Activated naive CD4-positive, alpha-beta T cell treated with anti-CD3 and anti-CD28 coated beads, Interleukin-2, amount 50 U/mL, for 24 hours (primary cell): ENCODE results near the gene F3.

ENCODE experiments used
- H3K27ac Mint-ChIP-seq: one replicate; pipeline ENCODE4 v1.8.0; 2021; ENCODE audit warnings: mild to moderate bottlenecking, mixed read lengths
- H3K27me3 Mint-ChIP-seq: one replicate; pipeline ENCODE4 v1.8.0; 2021; ENCODE audit warnings: mixed read lengths
- H3K36me3 Mint-ChIP-seq: one replicate; pipeline ENCODE4 v1.8.0; 2021; ENCODE audit warnings: mixed read lengths
- H3K4me1 Mint-ChIP-seq: one replicate; pipeline ENCODE4 v1.8.0; 2021; ENCODE audit warnings: mixed read lengths
- H3K4me3 Mint-ChIP-seq: one replicate; pipeline ENCODE4 v1.8.0; 2021; ENCODE audit warnings: mild to moderate bottlenecking, mixed read lengths
- H3K9me3 Mint-ChIP-seq: one replicate; pipeline ENCODE4 v1.8.0; 2021; ENCODE audit warnings: mixed read lengths

The F3 gene

GRCh38 chr1:94540440-94541245, 916 bp downstream of the F3 start:
- peak overlapping the region; percentile 69 for H3K4me3 Mint-ChIP-seq
- no peak overlapping the region for H3K27ac Mint-ChIP-seq
- no peaks in the 10 kb centered on the region for H3K36me3 Mint-ChIP-seq
- peaks cover 52% of the 10 kb centered on the region for H3K27me3 Mint-ChIP-seq
- H3K9me3 Mint-ChIP-seq = no peaks in the 10 kb centered on the region
- peaks cover 22% of the 10 kb centered on the region for H3K4me1 Mint-ChIP-seq

- H3K27me3 Mint-ChIP-seq = peaks cover 46% of the 10 kb centered on the region
- H3K27ac Mint-ChIP-seq = no peak overlapping the region
- no peaks in the 10 kb centered on the region for H3K9me3 Mint-ChIP-seq
- H3K36me3 Mint-ChIP-seq = no peaks in the 10 kb centered on the region
- no peak overlapping the region for H3K4me3 Mint-ChIP-seq
- peaks cover 22% of the 10 kb centered on the region for H3K4me1 Mint-ChIP-seq
Observed at GRCh38 chr1:94539496-94539895, 2.1 kb downstream of the F3 start.

GRCh38 chr1:94538243-94538827, 3.2 kb downstream of the F3 start:
- Mint-ChIP-seq H3K36me3 (no peaks in the 10 kb centered on the region), H3K9me3 (no peaks in the 10 kb centered on the region), H3K27me3 (peaks cover 38% of the 10 kb centered on the region), H3K4me3 (no peak overlapping the region), H3K27ac (no peak overlapping the region), H3K4me1 (peaks cover 22% of the 10 kb centered on the region)

GRCh38 chr1:94537254-94537653, 4.3 kb downstream of the F3 start:
- Mint-ChIP-seq H3K4me3 (no peak overlapping the region), H3K4me1 (peaks cover 15% of the 10 kb centered on the region), H3K36me3 (no peaks in the 10 kb centered on the region), H3K27ac (no peak overlapping the region), H3K9me3 (no peaks in the 10 kb centered on the region), H3K27me3 (peaks cover 32% of the 10 kb centered on the region)

GRCh38 chr1:94535879-94536278, 5.7 kb downstream of the F3 start:
- H3K4me1 Mint-ChIP-seq = peaks cover 7% of the 10 kb centered on the region
- peaks cover 30% of the 10 kb centered on the region for H3K27me3 Mint-ChIP-seq
- no peak overlapping the region for H3K4me3 Mint-ChIP-seq
- no peaks in the 10 kb centered on the region for H3K9me3 Mint-ChIP-seq
- no peak overlapping the region for H3K27ac Mint-ChIP-seq
- H3K36me3 Mint-ChIP-seq = no peaks in the 10 kb centered on the region

- no peaks in the 10 kb centered on the region for H3K36me3 Mint-ChIP-seq
- H3K27ac Mint-ChIP-seq = no peak overlapping the region
- peaks cover 24% of the 10 kb centered on the region for H3K27me3 Mint-ChIP-seq
- no peaks in the 10 kb centered on the region for H3K9me3 Mint-ChIP-seq
- H3K4me1 Mint-ChIP-seq = no peaks in the 10 kb centered on the region
- no peak overlapping the region for H3K4me3 Mint-ChIP-seq
Observed at GRCh38 chr1:94535095-94535494, 6.5 kb downstream of the F3 start.

DNA sequence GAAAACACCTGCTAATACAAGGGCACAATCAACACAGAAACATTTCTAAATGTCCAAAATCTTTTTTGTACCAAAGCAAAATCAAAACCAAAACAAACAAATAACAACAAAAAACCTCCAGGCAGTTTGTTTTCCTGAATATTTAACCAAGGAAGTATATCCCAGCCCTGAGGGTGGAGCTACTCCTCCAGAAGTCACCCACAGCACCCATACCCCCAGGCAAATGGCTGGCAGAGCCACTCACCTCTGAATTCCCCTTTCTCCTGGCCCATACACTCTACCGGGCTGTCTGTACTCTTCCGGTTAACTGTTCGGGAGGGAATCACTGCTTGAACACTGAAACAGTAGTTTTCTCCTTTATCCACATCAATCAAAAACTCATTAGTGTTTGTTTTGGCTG, 9.5 kb downstream of the F3 start:
- Mint-ChIP-seq H3K27ac (no peak overlapping the region), H3K4me3 (no peak overlapping the region), H3K36me3 (no peaks in the 10 kb centered on the region), H3K4me1 (no peaks in the 10 kb centered on the region), H3K9me3 (no peaks in the 10 kb centered on the region), H3K27me3 (peaks cover 9% of the 10 kb centered on the region)

DNA sequence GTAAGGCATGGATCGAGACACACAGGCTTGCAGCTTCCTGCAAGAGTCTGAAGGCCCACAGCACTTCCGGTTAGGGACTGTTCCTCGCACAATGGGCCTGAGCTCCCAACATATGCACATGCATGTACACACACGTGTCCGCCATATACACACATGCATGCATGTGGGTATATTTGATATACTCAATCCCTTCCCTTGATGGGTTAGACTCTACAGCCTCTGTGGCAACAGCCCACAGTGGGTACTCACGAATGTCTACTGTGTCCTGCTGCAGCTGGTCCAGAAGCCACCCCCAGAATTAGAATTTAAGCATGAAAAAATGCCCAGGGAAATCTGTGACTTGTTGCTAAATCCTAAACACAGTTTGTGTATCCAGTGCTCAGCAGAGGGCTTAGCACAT, 9.9 kb downstream of the F3 start:
- Mint-ChIP-seq H3K9me3 (no peaks in the 10 kb centered on the region), H3K4me3 (no peak overlapping the region), H3K27me3 (peaks cover 7% of the 10 kb centered on the region), H3K27ac (no peak overlapping the region), H3K4me1 (no peaks in the 10 kb centered on the region), H3K36me3 (no peaks in the 10 kb centered on the region)

- Mint-ChIP-seq H3K27ac (no peak overlapping the region), H3K27me3 (peaks cover 4% of the 10 kb centered on the region), H3K36me3 (no peaks in the 10 kb centered on the region), H3K4me3 (no peak overlapping the region), H3K4me1 (no peaks in the 10 kb centered on the region), H3K9me3 (no peaks in the 10 kb centered on the region)
Observed at GRCh38 chr1:94530373-94530878, 11.1 kb downstream of the F3 start.

DNA sequence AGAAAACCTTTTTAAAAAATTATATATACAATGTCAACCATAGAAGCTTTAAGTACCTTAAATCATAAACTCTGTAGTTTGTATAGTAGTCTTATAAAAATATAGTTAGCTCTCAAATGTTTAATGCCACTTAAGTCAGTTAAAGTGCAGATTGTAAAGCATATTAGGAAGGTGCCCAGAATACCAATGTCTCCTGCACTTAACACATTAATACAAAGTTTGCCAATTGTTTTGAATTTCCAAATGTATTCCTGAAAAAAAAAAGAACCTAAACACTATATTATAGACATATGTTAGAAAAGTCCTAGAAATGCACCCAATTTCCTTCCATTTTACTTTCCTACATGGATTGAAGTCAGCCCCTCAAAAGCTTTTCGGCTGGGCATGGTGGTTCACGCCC, 12.1 kb downstream of the F3 start:
- Mint-ChIP-seq H3K36me3 (no peaks in the 10 kb centered on the region), H3K27ac (no peak overlapping the region), H3K4me3 (no peak overlapping the region), H3K27me3 (peaks cover 2% of the 10 kb centered on the region), H3K9me3 (no peaks in the 10 kb centered on the region), H3K4me1 (no peaks in the 10 kb centered on the region)

DNA sequence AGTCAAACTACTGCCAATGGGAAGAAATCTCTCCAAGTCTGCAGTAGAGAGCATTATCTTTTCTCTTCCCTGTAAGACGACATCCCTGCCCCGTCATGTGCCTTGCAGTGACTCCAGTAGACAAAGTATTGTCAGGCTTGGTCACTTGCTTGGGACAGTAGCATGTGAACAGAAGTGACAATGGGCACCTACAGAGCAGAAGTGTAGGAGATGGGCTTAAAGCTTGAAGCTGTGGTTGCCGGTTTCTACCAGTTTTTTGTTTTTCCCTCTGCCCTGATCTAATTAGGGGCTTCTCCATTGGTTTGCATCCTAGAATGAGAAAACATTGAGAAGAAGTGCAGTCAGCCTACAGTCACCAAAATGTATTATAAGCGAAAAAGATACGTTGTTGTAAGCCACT, 12.7 kb downstream of the F3 start:
- Mint-ChIP-seq H3K27me3 (no peaks in the 10 kb centered on the region), H3K27ac (no peak overlapping the region), H3K36me3 (no peaks in the 10 kb centered on the region), H3K4me3 (no peak overlapping the region), H3K4me1 (no peaks in the 10 kb centered on the region), H3K9me3 (no peaks in the 10 kb centered on the region)

- Mint-ChIP-seq H3K27me3 (no peaks in the 10 kb centered on the region), H3K4me3 (no peak overlapping the region), H3K27ac (no peak overlapping the region), H3K9me3 (no peaks in the 10 kb centered on the region), H3K36me3 (no peaks in the 10 kb centered on the region), H3K4me1 (no peaks in the 10 kb centered on the region)
Observed at GRCh38 chr1:94528299-94528698, 13.3 kb downstream of the F3 start.

DNA sequence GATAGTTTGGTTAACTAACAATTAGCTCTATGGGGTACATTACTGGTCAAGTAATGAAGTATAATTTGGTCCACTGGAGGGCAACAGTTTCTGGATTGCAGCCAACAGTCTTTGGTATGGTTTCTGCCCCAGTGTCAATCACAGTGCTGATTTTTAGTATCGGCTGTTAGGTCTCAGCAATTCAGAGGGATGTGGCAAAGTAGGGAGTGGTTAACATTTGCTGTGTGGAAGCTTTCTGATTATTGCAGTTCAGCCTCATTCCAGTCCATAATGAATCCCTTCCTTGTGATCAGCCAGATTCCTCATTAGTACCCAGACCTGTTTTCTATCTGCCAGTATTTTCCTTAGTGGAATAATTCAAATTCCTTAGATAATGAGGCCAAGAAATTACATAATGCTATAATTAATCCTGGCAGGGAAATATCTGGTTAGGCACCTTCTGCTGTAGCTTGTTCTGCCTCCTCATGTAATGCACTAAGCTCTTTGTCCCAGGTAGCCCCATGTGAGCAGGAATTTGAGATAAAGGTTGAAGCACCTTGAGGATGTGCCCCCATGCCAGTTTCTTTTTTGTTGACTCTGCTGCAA, 14.0 kb downstream of the F3 start:
- Mint-ChIP-seq H3K4me3 (no peak overlapping the region), H3K36me3 (no peaks in the 10 kb centered on the region), H3K27me3 (no peaks in the 10 kb centered on the region), H3K4me1 (no peaks in the 10 kb centered on the region), H3K27ac (no peak overlapping the region), H3K9me3 (no peaks in the 10 kb centered on the region)

- Mint-ChIP-seq H3K9me3 (no peaks in the 10 kb centered on the region), H3K4me1 (no peaks in the 10 kb centered on the region), H3K27ac (no peak overlapping the region), H3K4me3 (no peak overlapping the region), H3K27me3 (no peaks in the 10 kb centered on the region), H3K36me3 (no peaks in the 10 kb centered on the region)
Observed at GRCh38 chr1:94526152-94526980, 15.2 kb downstream of the F3 start.

DNA sequence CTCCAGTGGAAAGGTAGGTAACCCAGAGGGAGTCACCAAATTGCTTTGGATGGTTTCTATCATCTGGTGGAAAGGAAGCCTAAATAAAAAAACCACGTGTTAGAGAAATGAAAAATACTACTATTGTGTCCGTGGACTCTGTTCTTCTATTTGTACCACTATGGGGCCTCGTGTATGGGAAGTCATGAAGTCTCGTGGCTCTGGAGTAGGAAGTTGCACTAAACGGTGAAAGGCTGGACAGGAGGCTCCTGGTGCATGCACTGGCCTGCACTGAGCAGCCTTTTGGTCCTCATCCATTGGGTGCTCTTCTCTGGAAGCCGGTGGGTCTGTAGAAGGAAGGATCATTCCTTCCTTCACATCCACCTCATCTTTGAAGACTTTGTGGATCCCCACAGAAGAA, 17.0 kb downstream of the F3 start:
- no peaks in the 10 kb centered on the region for H3K4me1 Mint-ChIP-seq
- H3K4me3 Mint-ChIP-seq = no peak overlapping the region
- no peaks in the 10 kb centered on the region for H3K36me3 Mint-ChIP-seq
- H3K9me3 Mint-ChIP-seq = no peaks in the 10 kb centered on the region
- H3K27me3 Mint-ChIP-seq = no peaks in the 10 kb centered on the region
- H3K27ac Mint-ChIP-seq = no peak overlapping the region
